HepG2 (cell line): Measurements from ENCODE around the gene FAM177B. TPM values are rescaled to one million over a fixed set of nuclear protein-coding genes. Genes with fewer than 3 reads are reported as not detected.

Experiments
- polyA plus RNA-seq, 8 experiments: library from polyadenylated mRNA; depleted of rRNA in 3 of 8; stranded (reverse) in 7 of 8; unstranded in 1 of 8; fragments of >200 nt; fragmentation: Illumina TruSeq in 4 of 8; extraction: Trizol in 4 of 8; gene quantifications; 2 replicates each; pipeline versions ENCODE4 v1.2.1 to v1.2.3, GENCODE V29; 2011 to 2016; ENCODE audit warnings: low read depth in 4 of 8, missing spikeins in 1 of 8, mixed read lengths in 1 of 8; ENCODE audit not compliant: insufficient read depth in 1 of 8
- total RNA-seq, 5 experiments: library from RNA; depleted of rRNA; stranded (reverse); fragments of >200 nt; fragmentation: Illumina TruSeq; extraction: Trizol; gene quantifications; 2 replicates each; pipeline ENCODE4 v1.2.3, GENCODE V29; 2016; ENCODE audit warnings: low read depth in 1 of 5

The FAM177B gene
- total and polyA plus RNA-seq, 2 of the 13 experiments (the other 11 are each of a cell fraction or from before 2014, with no cell fraction given): 0.05 TPM; not detected in 1

Other genes with a start within 250 kb of the FAM177B start
- gene HHIPL2, start 189.1 kb upstream of the FAM177B start, total RNA-seq (2016; rRNA removed; fragmentation: Illumina TruSeq; extraction: Trizol): 0.07 and 0.53 TPM in 2 replicates
- 0.46 and 1.3 TPM in 2 replicates for gene HHIPL2, start 189.1 kb upstream of the FAM177B start, polyA plus RNA-seq (2011; rRNA removed)
- 10.7 and 15.9 TPM in 2 replicates for gene TAF1A, start 147.3 kb upstream of the FAM177B start, total RNA-seq (2016; rRNA removed; fragmentation: Illumina TruSeq; extraction: Trizol)
- gene TAF1A, start 147.3 kb upstream of the FAM177B start, polyA plus RNA-seq (2011; rRNA removed): 3.0 and 3.3 TPM in 2 replicates
- gene MIA3, start 119.1 kb upstream of the FAM177B start, total RNA-seq (2016; rRNA removed; fragmentation: Illumina TruSeq; extraction: Trizol): 27.4 and 48.7 TPM in 2 replicates
- gene MIA3, start 119.1 kb upstream of the FAM177B start, polyA plus RNA-seq (2011; rRNA removed): 45.2 and 45.6 TPM in 2 replicates
- 17.5 and 41.4 TPM in 2 replicates for gene AIDA, start 24.7 kb upstream of the FAM177B start, total RNA-seq (2016; rRNA removed; fragmentation: Illumina TruSeq; extraction: Trizol)
- gene AIDA, start 24.7 kb upstream of the FAM177B start, polyA plus RNA-seq (2011; rRNA removed): 34.6 and 35.4 TPM in 2 replicates
- gene BROX, start 24.6 kb upstream of the FAM177B start, total RNA-seq (2016; rRNA removed; fragmentation: Illumina TruSeq; extraction: Trizol): 33.2 and 52.5 TPM in 2 replicates
- 3.9 and 4.4 TPM in 2 replicates for gene BROX, start 24.6 kb upstream of the FAM177B start, polyA plus RNA-seq (2011; rRNA removed)
- gene DISP1, start 77.8 kb downstream of the FAM177B start, total RNA-seq (2016; rRNA removed; fragmentation: Illumina TruSeq; extraction: Trizol): 1.2 and 1.9 TPM in 2 replicates
- gene DISP1, start 77.8 kb downstream of the FAM177B start, polyA plus RNA-seq (2011; rRNA removed): 1.8 and 2.0 TPM in 2 replicates